ENCODE data around the gene PRKCSH.

- TF ChIP-seq EZH2 (IDR thresholded peaks at IDR 0.05) = no peak
- TF ChIP-seq CTCF (IDR thresholded peaks at IDR 0.05 in 2 of 3, conservative IDR thresholded peaks at IDR 0.05 in 1 of 3; ENCODE audit: borderline replicate concordance in 1 of 3, insufficient read depth in 1 of 3, low read depth in 2 of 3, low read length in 2 of 3) = no peak
- no peak for TF ChIP-seq POLR2AphosphoS5 (IDR thresholded peaks at IDR 0.05; ENCODE audit: low read depth, low read length)
- no peak for TF ChIP-seq TCF7L2 (IDR thresholded peaks at IDR 0.05; ENCODE audit: borderline replicate concordance, extremely low read depth, insufficient read depth, insufficient read length)
- TF ChIP-seq POLR2A (IDR thresholded peaks at IDR 0.05; ENCODE audit: borderline replicate concordance, extremely low read depth, insufficient read depth, insufficient read length) = no peak
- TF ChIP-seq YY1 (IDR thresholded peaks at IDR 0.05; ENCODE audit: extremely low read depth, insufficient replicate concordance, low read depth, low read length) = no peak
- no peak for TF ChIP-seq JUND (IDR thresholded peaks at IDR 0.05)
- no peak for TF ChIP-seq CEBPB (IDR thresholded peaks at IDR 0.05; ENCODE audit: low read depth)
- no peak for TF ChIP-seq MAX (IDR thresholded peaks at IDR 0.05)
- TF ChIP-seq REST (IDR thresholded peaks at IDR 0.05; ENCODE audit: low read depth) = no peak
- TF ChIP-seq RAD21 (IDR thresholded peaks at IDR 0.05; ENCODE audit: low read depth) = no peak
- no peak for TF ChIP-seq SP1 (IDR thresholded peaks at IDR 0.05; ENCODE audit: low read depth)
These were observed 64.5 kb downstream of the PRKCSH start for GRCh38 chr19:11499890-11500420.

Data from HCT116 (cell line).